ENCODE data around the gene CSF1. TPM values are rescaled to one million over a fixed set of nuclear protein-coding genes. Genes with fewer than 3 reads are reported as not detected.

Gene CSF1
- total RNA-seq, 1 donor from 2014 or later = 15.2 TPM

DNA sequence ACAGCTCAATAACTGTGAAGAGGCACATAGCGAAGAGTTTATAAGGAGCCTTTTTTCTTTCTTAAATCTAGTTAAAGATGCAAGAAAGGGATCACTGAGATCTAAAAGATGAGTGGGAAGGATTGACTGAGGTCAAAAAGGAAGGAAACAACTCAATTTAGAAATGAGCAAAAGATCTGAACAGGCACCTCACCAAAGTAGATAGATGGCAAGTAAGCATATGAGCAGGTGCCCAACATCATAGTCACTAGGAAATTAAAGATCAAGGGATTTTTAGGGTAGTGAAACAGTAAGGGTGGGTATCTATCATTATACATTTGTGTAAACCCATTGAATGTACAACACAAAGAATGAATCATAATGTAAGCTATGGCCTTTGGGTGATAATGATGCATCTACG is 44.6 kb upstream of the CSF1 start:
- no peak overlapping the region for H3K27ac Mint-ChIP-seq
- no peak overlapping the region for H3K4me3 Mint-ChIP-seq
- H3K9me3 Mint-ChIP-seq = peaks cover 3% of the 10 kb centered on the region
- H3K27me3 Mint-ChIP-seq = no peaks in the 10 kb centered on the region
- H3K36me3 Mint-ChIP-seq = no peaks in the 10 kb centered on the region
- no peak for DNase-seq (ENCODE audit: extremely low spot score, unreplicated experiment)
- H3K4me1 Mint-ChIP-seq (ENCODE audit: unreplicated experiment) = no peaks in the 10 kb centered on the region
- TF ChIP-seq, protein P1, sequence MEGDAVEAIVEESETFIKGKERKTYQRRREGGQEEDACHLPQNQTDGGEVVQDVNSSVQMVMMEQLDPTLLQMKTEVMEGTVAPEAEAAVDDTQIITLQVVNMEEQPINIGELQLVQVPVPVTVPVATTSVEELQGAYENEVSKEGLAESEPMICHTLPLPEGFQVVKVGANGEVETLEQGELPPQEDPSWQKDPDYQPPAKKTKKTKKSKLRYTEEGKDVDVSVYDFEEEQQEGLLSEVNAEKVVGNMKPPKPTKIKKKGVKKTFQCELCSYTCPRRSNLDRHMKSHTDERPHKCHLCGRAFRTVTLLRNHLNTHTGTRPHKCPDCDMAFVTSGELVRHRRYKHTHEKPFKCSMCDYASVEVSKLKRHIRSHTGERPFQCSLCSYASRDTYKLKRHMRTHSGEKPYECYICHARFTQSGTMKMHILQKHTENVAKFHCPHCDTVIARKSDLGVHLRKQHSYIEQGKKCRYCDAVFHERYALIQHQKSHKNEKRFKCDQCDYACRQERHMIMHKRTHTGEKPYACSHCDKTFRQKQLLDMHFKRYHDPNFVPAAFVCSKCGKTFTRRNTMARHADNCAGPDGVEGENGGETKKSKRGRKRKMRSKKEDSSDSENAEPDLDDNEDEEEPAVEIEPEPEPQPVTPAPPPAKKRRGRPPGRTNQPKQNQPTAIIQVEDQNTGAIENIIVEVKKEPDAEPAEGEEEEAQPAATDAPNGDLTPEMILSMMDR (conservative IDR thresholded peaks at IDR 0.05) = no peak

DNA sequence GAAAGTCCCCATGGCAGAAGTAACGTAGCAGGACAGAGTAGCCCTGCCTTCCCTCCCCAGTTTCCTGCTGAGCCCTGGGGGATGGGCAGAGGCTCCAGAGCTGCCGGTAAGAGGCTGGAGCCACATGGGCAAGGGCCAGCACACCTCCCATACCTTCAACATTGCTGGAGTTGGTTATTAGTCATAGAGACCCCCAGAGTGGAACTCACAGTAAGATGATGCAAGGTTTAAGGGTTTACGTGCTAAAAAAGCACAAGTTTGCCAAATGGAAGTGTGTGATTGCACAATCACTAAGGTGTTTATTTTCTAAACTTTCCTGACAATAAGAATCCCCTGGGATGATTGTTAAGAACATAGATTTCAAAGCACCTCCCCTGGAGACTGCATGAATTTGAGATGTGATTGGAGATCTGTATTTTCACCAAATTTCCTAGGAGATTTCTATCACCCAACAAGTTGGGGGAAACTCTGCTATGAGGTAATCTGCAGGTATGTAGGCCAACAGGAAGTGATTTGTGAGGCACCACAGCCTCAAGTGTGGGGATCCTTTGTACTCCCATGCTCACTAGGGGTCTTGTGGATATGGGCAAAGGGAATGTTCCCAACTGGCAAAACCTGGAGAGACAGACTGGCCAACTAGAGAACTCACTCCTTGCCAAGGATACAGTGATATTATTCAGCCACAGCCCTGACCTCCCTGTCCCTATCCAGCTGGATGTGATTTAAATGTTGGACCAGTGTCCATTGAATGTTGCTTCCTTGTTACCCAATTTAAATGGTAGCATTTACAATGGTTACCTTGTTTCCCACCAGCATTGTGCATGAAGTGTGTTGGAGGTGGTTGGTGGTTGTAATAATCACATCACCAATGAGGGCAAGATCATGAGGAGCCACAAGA is 37.1 kb upstream of the CSF1 start:
- TF ChIP-seq, protein P1 (conservative IDR thresholded peaks at IDR 0.05) = no peak
- Mint-ChIP-seq H3K27ac (no peak overlapping the region), H3K9me3 (no peaks in the 10 kb centered on the region), H3K4me3 (no peak overlapping the region), H3K27me3 (no peaks in the 10 kb centered on the region), H3K36me3 (no peaks in the 10 kb centered on the region), H3K4me1 (ENCODE audit: unreplicated experiment) (peaks cover 32% of the 10 kb centered on the region)
- DNase-seq (ENCODE audit: extremely low spot score, unreplicated experiment) = no peak

DNA sequence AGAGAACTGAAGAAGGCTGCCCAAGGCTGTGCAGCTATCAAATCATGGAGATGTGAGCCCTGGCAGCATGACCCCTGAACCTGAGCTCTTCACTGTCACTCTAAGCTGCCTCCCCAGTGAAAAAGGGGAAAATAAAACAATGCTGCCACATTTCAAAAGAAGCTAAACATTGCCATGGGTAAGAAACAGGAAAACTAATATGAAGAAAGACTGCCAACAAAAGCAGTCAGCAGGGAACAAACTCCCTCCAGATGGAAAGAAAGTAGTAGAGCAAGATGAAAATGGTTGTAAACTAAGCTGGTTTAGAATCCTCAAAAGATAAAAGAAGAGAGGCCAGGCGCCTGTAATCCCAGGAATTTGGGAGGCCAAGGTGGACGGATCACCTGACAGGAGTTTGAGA is 36.2 kb upstream of the CSF1 start:
- Mint-ChIP-seq H3K36me3 (no peaks in the 10 kb centered on the region), H3K4me3 (no peak overlapping the region), H3K27me3 (no peaks in the 10 kb centered on the region), H3K9me3 (no peaks in the 10 kb centered on the region), H3K4me1 (ENCODE audit: unreplicated experiment) (peaks cover 41% of the 10 kb centered on the region), H3K27ac (no peak overlapping the region)
- TF ChIP-seq, protein P1 (conservative IDR thresholded peaks at IDR 0.05) = no peak
- DNase-seq (ENCODE audit: extremely low spot score, unreplicated experiment) = no peak

DNA sequence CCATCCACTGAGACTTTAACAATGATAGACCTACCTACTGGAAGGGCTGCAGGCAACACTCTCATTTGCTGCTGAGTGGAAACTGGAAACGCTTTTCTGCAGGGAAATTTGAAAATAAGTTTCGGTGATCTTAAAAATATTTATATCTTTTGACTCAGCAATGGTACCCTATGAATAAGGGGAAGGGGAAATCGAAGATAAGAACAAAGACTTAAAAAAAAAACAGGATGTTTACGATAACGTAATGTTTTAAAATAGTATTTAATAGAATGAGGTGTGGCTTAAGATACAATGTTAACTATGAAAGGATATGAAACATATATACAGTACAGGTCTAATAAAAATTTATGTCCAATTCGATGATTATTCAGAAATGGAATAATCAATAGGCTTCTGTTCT is 34.8 kb upstream of the CSF1 start:
- Mint-ChIP-seq H3K36me3 (no peaks in the 10 kb centered on the region), H3K27ac (no peak overlapping the region), H3K4me3 (no peak overlapping the region), H3K27me3 (no peaks in the 10 kb centered on the region), H3K4me1 (ENCODE audit: unreplicated experiment) (peaks cover 46% of the 10 kb centered on the region), H3K9me3 (no peaks in the 10 kb centered on the region)
- no peak for DNase-seq (ENCODE audit: extremely low spot score, unreplicated experiment)
- TF ChIP-seq, protein P1 (conservative IDR thresholded peaks at IDR 0.05) = no peak

DNA sequence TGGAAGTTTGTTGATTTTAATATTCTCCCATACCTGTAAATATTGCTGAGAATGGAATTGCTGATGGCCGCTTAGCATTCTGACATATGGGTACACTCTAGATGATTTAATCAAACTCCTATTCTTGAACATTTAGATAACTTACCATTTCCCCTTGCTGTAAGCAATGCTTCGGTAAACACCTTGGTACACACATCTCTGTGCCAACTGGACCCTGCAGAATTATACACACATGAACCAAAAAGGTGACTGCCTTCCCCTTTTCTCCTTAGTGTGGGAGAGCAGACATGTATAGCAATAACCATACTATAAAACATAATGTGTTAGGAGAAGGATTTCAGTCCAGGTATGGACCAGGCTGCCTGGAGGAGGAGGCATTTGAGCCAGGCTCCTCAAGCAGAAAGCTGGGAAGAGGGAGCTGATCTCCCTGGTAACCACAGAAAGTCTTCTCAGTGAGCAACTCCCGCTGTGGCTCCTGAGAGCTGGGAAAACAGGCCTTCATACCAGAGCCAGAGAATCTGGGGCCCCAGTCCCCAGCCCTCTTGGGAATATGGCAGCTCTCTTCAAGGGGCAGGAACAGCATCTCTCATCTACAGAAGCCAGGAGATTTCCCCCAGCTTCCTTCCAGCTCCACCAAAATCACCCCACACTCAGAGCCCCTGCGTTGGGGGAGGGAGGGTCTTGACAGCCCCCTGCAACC is 33.9 kb upstream of the CSF1 start:
- no peaks in the 10 kb centered on the region for H3K9me3 Mint-ChIP-seq
- peak overlapping the region; percentile 22 for H3K4me3 Mint-ChIP-seq
- H3K27ac Mint-ChIP-seq = peak overlapping the region; percentile 68
- no peak for DNase-seq (ENCODE audit: extremely low spot score, unreplicated experiment)
- H3K36me3 Mint-ChIP-seq = no peaks in the 10 kb centered on the region
- TF ChIP-seq, protein P1 (conservative IDR thresholded peaks at IDR 0.05) = no peak
- H3K4me1 Mint-ChIP-seq (ENCODE audit: unreplicated experiment) = peaks cover 51% of the 10 kb centered on the region
- no peaks in the 10 kb centered on the region for H3K27me3 Mint-ChIP-seq
